Endothelial cell of umbilical vein (primary cell): ENCODE results near the gene TMEM253. TPM values are rescaled to one million over a fixed set of nuclear protein-coding genes. Genes with fewer than 3 reads are reported as not detected.

Experiments used
- BruUV-seq: library from RNA; stranded (reverse); fragments of 400-500 nt; replicated peaks from 2 replicates; lab custom pipeline; 2021; lab: Mats Ljungman, UMichigan
- CTCF ChIA-PET: fragments of 300-600, 350-600 bp; sonication (Branson Sonifier 250); formaldehyde crosslinking; loops from one replicate; lab custom pipeline; 2021; ENCODE audit warnings: antibody characterized with exemption, inconsistent platforms; lab: Charles Lee
- POLR2A ChIA-PET: fragments of 300-600, 350-600 bp; sonication (Branson Sonifier 250); formaldehyde crosslinking; loops from one replicate; lab custom pipeline; 2021; ENCODE audit warnings: antibody characterized with exemption, inconsistent platforms; lab: Charles Lee
- DNase-seq: peaks from one replicate; pipeline ENCODE4 v3.0.0-alpha.2; 2011; ENCODE audit warnings: low read depth, low spot score
- FAIRE-seq: peaks from 2 replicates; lab custom pipeline; 2011; peaks lifted over from hg19 to GRCh38; lab: Jason Lieb, UNC
- H2AFZ ChIP-seq: 2 replicates; pipeline ENCODE4 v1.6.0; 2012; ENCODE audit warnings: low read depth, low read length, control low read depth, inconsistent platforms
- H3K27ac ChIP-seq: 2 replicates; pipeline ENCODE4 v1.5.1; 2011; ENCODE audit warnings: low read depth, mild to moderate bottlenecking, control low read depth, low read length, moderate library complexity; ENCODE audit not compliant: insufficient read depth
- H3K27me3 ChIP-seq, 2 experiments: 2 replicates each; pipeline versions ENCODE4 v1.6.0 to v1.6.1; 2011; ENCODE audit warnings: low read length in 2 of 2, mixed read lengths in 1 of 2; ENCODE audit not compliant: control insufficient read depth in 2 of 2, insufficient read depth in 2 of 2
- H3K36me3 ChIP-seq, 2 experiments: 2 replicates in 1 of 2; 3 replicates in 1 of 2; pipeline ENCODE4 v1.5.1; 2011; ENCODE audit warnings: low read length in 2 of 2, mild to moderate bottlenecking in 1 of 2, moderate library complexity in 1 of 2; ENCODE audit not compliant: control insufficient read depth in 2 of 2, insufficient read depth in 2 of 2; ENCODE audit errors: extremely low read depth in 1 of 2
- H3K4me1 ChIP-seq: 3 replicates; pipeline ENCODE4 v1.5.1; 2011; ENCODE audit warnings: mild to moderate bottlenecking, low read length; ENCODE audit not compliant: control insufficient read depth, insufficient read depth; ENCODE audit errors: extremely low read depth
- H3K4me2 ChIP-seq: 2 replicates; pipeline ENCODE4 v1.6.1; 2011; ENCODE audit warnings: low read length, control low read depth, mixed read lengths; ENCODE audit not compliant: insufficient read depth
- H3K4me3 ChIP-seq, 3 experiments: fragments of 200-600 bp in 1 of 3; sonication (generic), shearing (Covaris generic) in 1 of 3; replicated peaks in 1 of 3; 2 replicates each; pipeline ENCODE4 v1.5.1; 2011 to 2016; ENCODE audit warnings: control low read depth in 3 of 3, low read length in 3 of 3, mild to moderate bottlenecking in 2 of 3, inconsistent platforms in 1 of 3, low read depth in 1 of 3, moderate library complexity in 1 of 3; ENCODE audit not compliant: insufficient read depth in 1 of 3
- H3K79me2 ChIP-seq: 2 replicates; pipeline ENCODE4 v1.6.0; 2012; ENCODE audit warnings: low read length, inconsistent platforms; ENCODE audit not compliant: control insufficient read depth, insufficient read depth
- H3K9ac ChIP-seq: replicated peaks from 2 replicates; pipeline ENCODE3; 2011; ENCODE audit warnings: low read length, control low read depth; ENCODE audit not compliant: insufficient read depth; ENCODE audit errors: extremely low read depth
- H3K9me1 ChIP-seq: replicated peaks from 3 replicates; pipeline ENCODE4 v1.6.0; 2011; ENCODE audit warnings: mild to moderate bottlenecking, low read length; ENCODE audit not compliant: control insufficient read depth, insufficient read depth; ENCODE audit errors: extremely low read depth
- H3K9me3 ChIP-seq: replicated peaks from 2 replicates; pipeline ENCODE4 v1.5.1; 2012; ENCODE audit warnings: low read length, inconsistent platforms; ENCODE audit not compliant: control insufficient read depth, insufficient read depth
- H4K20me1 ChIP-seq: replicated peaks from 2 replicates; pipeline ENCODE3; 2011; ENCODE audit warnings: mild to moderate bottlenecking, low read length; ENCODE audit not compliant: control insufficient read depth, insufficient read depth; ENCODE audit errors: extremely low read depth
- EZH2 ChIP-seq: IDR thresholded peaks from 2 replicates; pipeline ENCODE4 v1.6.1; 2012; ENCODE audit warnings: borderline replicate concordance, low read depth, mild to moderate bottlenecking, moderate library complexity, low read length, inconsistent platforms; ENCODE audit not compliant: severe bottlenecking
- FOS ChIP-seq: IDR thresholded peaks from 2 replicates; pipeline ENCODE4 v1.6.1; 2011; ENCODE audit warnings: mild to moderate bottlenecking, low read length, moderate library complexity, borderline replicate concordance; ENCODE audit not compliant: insufficient read depth
- GATA2 ChIP-seq: IDR thresholded peaks from 2 replicates; pipeline ENCODE4 v1.7.0; 2011; ENCODE audit warnings: low read depth, mild to moderate bottlenecking, moderate library complexity, mixed read lengths, low read length; ENCODE audit not compliant: insufficient read length, insufficient read depth
- JUN ChIP-seq: IDR thresholded peaks from 2 replicates; pipeline ENCODE4 v1.6.1; 2011; ENCODE audit warnings: borderline replicate concordance, low read depth; ENCODE audit not compliant: insufficient read length, insufficient read depth
- MYC ChIP-seq: IDR thresholded peaks from one replicate; pipeline ENCODE4 v1.6.1; 2011; ENCODE audit warnings: mild to moderate bottlenecking, low read depth, low read length
- POLR2A ChIP-seq: IDR thresholded peaks from 2 replicates; pipeline ENCODE4 v1.6.1; 2012; ENCODE audit warnings: low read depth, mild to moderate bottlenecking, control low read depth, low read length
- dilution Hi-C: fragments of 300-500 bp; cut with MboI; formaldehyde crosslinking; loops from one replicate; pipeline ENCODE4 v1.15.0; 2019; ENCODE audit warnings: low sequenced_read_pairs; ENCODE audit not compliant: extremely low pct_ligation_motif_present
- intact Hi-C: fragments of 100-400 bp; cut with micrococcal nuclease; formaldehyde crosslinking; loops from one replicate; pipeline ENCODE4 v1.10.0; 2022
- polyA plus RNA-seq, 4 experiments: library from polyadenylated mRNA; depleted of rRNA in 3 of 4; stranded (reverse) in 3 of 4; unstranded in 1 of 4; fragments of >200 nt; gene quantifications; 2 replicates each; pipeline versions ENCODE4 v1.2.1 to v1.2.3, GENCODE V29; 2011 to 2012; ENCODE audit warnings: missing spikeins in 1 of 4
- total RNA-seq: library from RNA; stranded (reverse); gene quantifications from 2 replicates; pipeline ENCODE4 v1.2.3, GENCODE V29; 2021
- TF ChIP-seq, protein P1 (sequence below), 2 donors: IDR thresholded peaks; 1 replicate in 1 of 2; 2 replicates in 1 of 2; pipeline ENCODE4 v1.5.1; 2011; ENCODE audit warnings: low read length in 2 of 2, mild to moderate bottlenecking in 2 of 2, moderate library complexity in 2 of 2, control low read depth in 1 of 2, inconsistent platforms in 1 of 2, low read depth in 1 of 2; ENCODE audit not compliant: insufficient read depth in 1 of 2; ENCODE audit errors: extremely low read depth in 1 of 2
- TF ChIP-seq, protein P2 (sequence below): IDR thresholded peaks from 2 replicates; pipeline ENCODE4 v1.6.1; 2011; ENCODE audit not compliant: insufficient read depth, insufficient read length

The TMEM253 gene
- total and polyA plus RNA-seq, 2 donors (not counting 3 experiments of a cell fraction or from before 2014, with no cell fraction given) = 0.25 TPM; not detected in 1

DNA sequence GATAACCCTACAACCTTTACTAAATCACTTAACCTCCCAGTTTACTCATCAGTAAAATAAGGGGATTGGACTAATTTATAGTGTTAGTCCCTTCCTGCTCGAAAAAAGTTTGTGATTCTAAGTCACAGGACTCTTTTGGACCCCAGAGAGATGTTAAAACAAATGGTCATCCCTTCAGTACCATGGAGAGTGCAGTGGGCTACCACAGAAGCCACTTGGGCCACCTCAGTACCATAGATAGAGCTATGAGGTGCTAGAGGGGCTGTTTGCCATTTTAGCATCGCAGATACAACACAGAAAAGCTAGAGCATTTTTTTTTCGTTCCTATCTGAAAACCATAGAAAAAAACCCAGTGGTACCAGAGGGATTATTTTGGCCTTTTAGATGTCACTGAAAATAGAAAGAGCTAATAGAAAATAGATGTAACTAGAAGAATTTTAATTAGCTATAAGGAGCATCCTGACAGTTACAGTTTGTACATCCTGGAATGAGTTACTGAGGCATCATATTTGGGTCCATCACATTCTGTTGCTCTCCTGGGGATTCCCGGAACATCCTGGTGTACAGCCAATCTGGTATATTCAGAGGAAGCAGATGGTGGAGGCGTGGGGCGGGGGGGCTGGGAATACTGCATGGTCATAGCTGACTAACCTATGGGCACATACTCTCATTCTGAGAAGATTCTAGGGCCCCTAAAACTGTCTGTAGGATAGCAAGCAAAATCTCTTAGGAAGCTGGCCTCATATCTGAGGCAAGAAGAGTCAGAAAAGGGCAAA, 5.2 kb upstream of the TMEM253 start:
- DNase-seq (no peak), FAIRE-seq (peak; percentile 38)
- TSS peak; percentile 4 for BruUV-seq
- dilution Hi-C loops (no loop called here), intact Hi-C loops (no loop called here)
- H3K36me3 ChIP-seq = peaks cover 0 to 3% of the 10 kb centered on the region in 2 experiments
- CTCF ChIA-PET = interaction anchor here (0.5 to 6.9 kb wide), 8 partner anchors 9 to 416 kb away, joined by 3 to 131 read pairs (median 6); no protein-coding TSS in a partner anchor
- TF ChIP-seq FOS (no peak), EZH2 (no peak), POLR2A (no peak), GATA2 (no peak), MYC (no peak), JUN (no peak)
- TF ChIP-seq, protein P1, sequence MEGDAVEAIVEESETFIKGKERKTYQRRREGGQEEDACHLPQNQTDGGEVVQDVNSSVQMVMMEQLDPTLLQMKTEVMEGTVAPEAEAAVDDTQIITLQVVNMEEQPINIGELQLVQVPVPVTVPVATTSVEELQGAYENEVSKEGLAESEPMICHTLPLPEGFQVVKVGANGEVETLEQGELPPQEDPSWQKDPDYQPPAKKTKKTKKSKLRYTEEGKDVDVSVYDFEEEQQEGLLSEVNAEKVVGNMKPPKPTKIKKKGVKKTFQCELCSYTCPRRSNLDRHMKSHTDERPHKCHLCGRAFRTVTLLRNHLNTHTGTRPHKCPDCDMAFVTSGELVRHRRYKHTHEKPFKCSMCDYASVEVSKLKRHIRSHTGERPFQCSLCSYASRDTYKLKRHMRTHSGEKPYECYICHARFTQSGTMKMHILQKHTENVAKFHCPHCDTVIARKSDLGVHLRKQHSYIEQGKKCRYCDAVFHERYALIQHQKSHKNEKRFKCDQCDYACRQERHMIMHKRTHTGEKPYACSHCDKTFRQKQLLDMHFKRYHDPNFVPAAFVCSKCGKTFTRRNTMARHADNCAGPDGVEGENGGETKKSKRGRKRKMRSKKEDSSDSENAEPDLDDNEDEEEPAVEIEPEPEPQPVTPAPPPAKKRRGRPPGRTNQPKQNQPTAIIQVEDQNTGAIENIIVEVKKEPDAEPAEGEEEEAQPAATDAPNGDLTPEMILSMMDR (IDR thresholded peaks at IDR 0.05; ENCODE audit: extremely low read depth in 1 of 2, insufficient read depth in 1 of 2, low read depth in 1 of 2, low read length in 2 of 2) = no peak
- TF ChIP-seq, protein P2, sequence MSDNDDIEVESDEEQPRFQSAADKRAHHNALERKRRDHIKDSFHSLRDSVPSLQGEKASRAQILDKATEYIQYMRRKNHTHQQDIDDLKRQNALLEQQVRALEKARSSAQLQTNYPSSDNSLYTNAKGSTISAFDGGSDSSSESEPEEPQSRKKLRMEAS = no peak
- no peak overlapping the region for H2AFZ ChIP-seq
- H3K27ac ChIP-seq = no peak overlapping the region
- no peaks in the 10 kb centered on the region for H3K9me3 ChIP-seq
- no peaks in the 10 kb centered on the region for H4K20me1 ChIP-seq
- peaks cover 10 to 20% of the 10 kb centered on the region in 2 experiments for H3K27me3 ChIP-seq
- no peak overlapping the region for H3K4me2 ChIP-seq
- peaks cover 12% of the 10 kb centered on the region for H3K4me1 ChIP-seq
- H3K79me2 ChIP-seq = no peaks in the 10 kb centered on the region
- no peaks in the 10 kb centered on the region for H3K9me1 ChIP-seq
- no peak overlapping the region for H3K4me3 ChIP-seq
- H3K9ac ChIP-seq = no peak overlapping the region
- POLR2A ChIA-PET = no interaction called here
